Measurements from ENCODE around the gene AVPR2. TPM values are rescaled to one million over a fixed set of nuclear protein-coding genes. Genes with fewer than 3 reads are reported as not detected.
A peak's percentile ranks its signal among the peaks of the same experiment; 100 is the strongest.

AVPR2 gene
- total RNA-seq, 4 donors from 2014 or later: 1.1 to 2.8 (median 2.6) TPM; not detected in 1

GRCh38 chrX:153932220-153932915 lies 27.9 kb downstream of the AVPR2 start:
- TF ChIP-seq, protein P1, sequence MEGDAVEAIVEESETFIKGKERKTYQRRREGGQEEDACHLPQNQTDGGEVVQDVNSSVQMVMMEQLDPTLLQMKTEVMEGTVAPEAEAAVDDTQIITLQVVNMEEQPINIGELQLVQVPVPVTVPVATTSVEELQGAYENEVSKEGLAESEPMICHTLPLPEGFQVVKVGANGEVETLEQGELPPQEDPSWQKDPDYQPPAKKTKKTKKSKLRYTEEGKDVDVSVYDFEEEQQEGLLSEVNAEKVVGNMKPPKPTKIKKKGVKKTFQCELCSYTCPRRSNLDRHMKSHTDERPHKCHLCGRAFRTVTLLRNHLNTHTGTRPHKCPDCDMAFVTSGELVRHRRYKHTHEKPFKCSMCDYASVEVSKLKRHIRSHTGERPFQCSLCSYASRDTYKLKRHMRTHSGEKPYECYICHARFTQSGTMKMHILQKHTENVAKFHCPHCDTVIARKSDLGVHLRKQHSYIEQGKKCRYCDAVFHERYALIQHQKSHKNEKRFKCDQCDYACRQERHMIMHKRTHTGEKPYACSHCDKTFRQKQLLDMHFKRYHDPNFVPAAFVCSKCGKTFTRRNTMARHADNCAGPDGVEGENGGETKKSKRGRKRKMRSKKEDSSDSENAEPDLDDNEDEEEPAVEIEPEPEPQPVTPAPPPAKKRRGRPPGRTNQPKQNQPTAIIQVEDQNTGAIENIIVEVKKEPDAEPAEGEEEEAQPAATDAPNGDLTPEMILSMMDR (IDR thresholded peaks at IDR 0.05): no peak
- no peak for TF ChIP-seq POLR2A (IDR thresholded peaks at IDR 0.05)
- Histone ChIP-seq H3K9me3 (no peaks in the 10 kb centered on the region), H3K36me3 (peaks cover 0 to 5% of the 10 kb centered on the region in 2 donors), H3K4me1 (peaks cover 3 to 19% of the 10 kb centered on the region in 2 donors), H3K27ac (no peak overlapping the region), H3K4me3 (replicated peaks in 1 of 3) (no peak overlapping the region), H3K27me3 (no peaks in the 10 kb centered on the region)
- intact Hi-C loops (cut with DNase I): loop anchor here (10.0 kb wide), 1 partner anchor 58 kb away; no protein-coding TSS in a partner anchor
- no peak for DNase-seq
- 94 to 96% methylated on average over 6 to 11 of the region's 13 CpGs for WGBS, 2 donors

GRCh38 chrX:153933748-153934147 lies 29.3 kb downstream of the AVPR2 start:
- peak overlapping the region in 1 of 3 donors; percentile 51 for H3K4me3 ChIP-seq (replicated peaks in 1 of 3)
- no peak for TF ChIP-seq POLR2A (IDR thresholded peaks at IDR 0.05)
- TF ChIP-seq, protein P1 (IDR thresholded peaks at IDR 0.05): no peak
- H3K27me3 ChIP-seq: no peaks in the 10 kb centered on the region
- H3K4me1 ChIP-seq: peaks cover 0 to 14% of the 10 kb centered on the region in 2 donors
- intact Hi-C loops (cut with DNase I): loop anchor here (10.0 kb wide), 1 partner anchor 59 kb away; no protein-coding TSS in a partner anchor
- no peaks in the 10 kb centered on the region for H3K9me3 ChIP-seq
- WGBS, 2 donors: 36 to 41% methylated on average over 7 of the region's 7 CpGs
- no peak for DNase-seq
- H3K36me3 ChIP-seq: peaks cover 0 to 5% of the 10 kb centered on the region in 2 donors
- no peak overlapping the region for H3K27ac ChIP-seq

- intact Hi-C loops (cut with DNase I): loop anchor here (10.0 kb wide), 1 partner anchor 59 kb away; no protein-coding TSS in a partner anchor
- Histone ChIP-seq H3K4me1 (peaks cover 0 to 11% of the 10 kb centered on the region in 2 donors), H3K36me3 (peaks cover 0 to 5% of the 10 kb centered on the region in 2 donors), H3K27me3 (no peaks in the 10 kb centered on the region), H3K27ac (no peak overlapping the region), H3K9me3 (no peaks in the 10 kb centered on the region), H3K4me3 (replicated peaks in 1 of 3) (peak overlapping the region; percentile 17 to 51 (median 47))
- TF ChIP-seq, protein P1 (IDR thresholded peaks at IDR 0.05): no peak
- TF ChIP-seq POLR2A (IDR thresholded peaks at IDR 0.05): no peak
- no peak for DNase-seq
- 6 to 26% methylated on average over 5 to 8 of the region's 33 CpGs for WGBS, 2 donors
These were observed 29.8 kb downstream of the AVPR2 start for GRCh38 chrX:153934148-153934761.

DNA sequence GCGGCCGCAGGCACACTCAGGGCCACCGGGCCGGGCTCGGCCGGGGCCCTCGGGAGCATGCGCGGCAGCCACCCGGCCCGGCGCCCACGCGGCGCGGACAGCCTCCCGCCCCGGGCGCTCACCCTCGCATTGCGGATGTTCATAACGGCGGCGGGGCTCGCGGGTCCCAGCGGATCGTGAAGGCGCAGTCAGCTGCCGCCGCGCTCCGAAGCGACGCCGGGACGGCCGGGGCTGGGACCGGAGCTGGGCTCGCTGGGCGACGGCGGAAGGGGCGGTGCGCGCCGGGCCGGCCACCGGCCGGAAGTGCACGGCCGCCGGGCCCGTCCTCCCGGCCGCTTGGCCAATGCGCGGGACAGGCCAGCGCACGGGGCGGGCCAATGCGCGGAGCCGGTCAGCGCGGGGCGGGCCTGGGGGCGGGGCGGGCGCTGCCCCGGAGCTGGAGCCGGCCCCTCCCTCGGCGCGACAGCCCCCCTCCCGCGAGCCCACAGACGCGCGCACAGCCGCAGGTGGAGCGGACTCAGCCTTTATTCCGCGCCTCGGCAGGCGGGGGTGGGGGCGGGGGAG lies 30.4 kb downstream of the AVPR2 start, which contains the start of gene NAA10:
NAA10 (minus strand) TSS at position 276 of the 564 bp plus-strand sequence; CDS start at position 143, 133 bp downstream.
- H3K9me3 ChIP-seq: no peaks in the 10 kb centered on the region
- H3K4me1 ChIP-seq: peaks cover 0 to 11% of the 10 kb centered on the region in 2 donors
- intact Hi-C loops (cut with DNase I): loop anchor here (10.0 kb wide), 1 partner anchor 60 kb away; no protein-coding TSS in a partner anchor
- H3K27ac ChIP-seq: no peak within 1 kb of the TSS
- peaks cover 0 to 5% of the 10 kb centered on the region in 2 donors for H3K36me3 ChIP-seq
- peak within 1 kb of the TSS; percentile 17 to 51 (median 47) for H3K4me3 ChIP-seq (replicated peaks in 1 of 3)
- WGBS, 2 donors: 10% methylated on average over 2 of the region's 87 CpGs; no CpG with 5 or more reads in 1 of the 2 donors
- TF ChIP-seq POLR2A (IDR thresholded peaks at IDR 0.05): peak in 1 of 2 donors; percentile 53
- TF ChIP-seq, protein P1 (IDR thresholded peaks at IDR 0.05): no peak
- H3K27me3 ChIP-seq: no peaks in the 10 kb centered on the region
- DNase-seq: peak; percentile 66 to 76
